HG03558 (cell line): ENCODE data around the gene C9orf85.
"Not testable (repeated sequence)": the region's sequence is repeated elsewhere in the genome, so short reads cannot be mapped to it uniquely, and the experiment has no call there.

Source experiments
- ATAC-seq: cut with Tn5 transposase; IDR thresholded peaks from one replicate; pipeline ENCODE4 v1.9.1; 2021; ENCODE audit warnings: moderate number of reproducible peaks; ENCODE audit not compliant: unreplicated experiment; ENCODE audit errors: extremely low read depth

The C9orf85 gene, protein sequence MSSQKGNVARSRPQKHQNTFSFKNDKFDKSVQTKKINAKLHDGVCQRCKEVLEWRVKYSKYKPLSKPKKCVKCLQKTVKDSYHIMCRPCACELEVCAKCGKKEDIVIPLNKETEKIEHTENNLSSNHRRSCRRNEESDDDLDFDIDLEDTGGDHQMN

DNA sequence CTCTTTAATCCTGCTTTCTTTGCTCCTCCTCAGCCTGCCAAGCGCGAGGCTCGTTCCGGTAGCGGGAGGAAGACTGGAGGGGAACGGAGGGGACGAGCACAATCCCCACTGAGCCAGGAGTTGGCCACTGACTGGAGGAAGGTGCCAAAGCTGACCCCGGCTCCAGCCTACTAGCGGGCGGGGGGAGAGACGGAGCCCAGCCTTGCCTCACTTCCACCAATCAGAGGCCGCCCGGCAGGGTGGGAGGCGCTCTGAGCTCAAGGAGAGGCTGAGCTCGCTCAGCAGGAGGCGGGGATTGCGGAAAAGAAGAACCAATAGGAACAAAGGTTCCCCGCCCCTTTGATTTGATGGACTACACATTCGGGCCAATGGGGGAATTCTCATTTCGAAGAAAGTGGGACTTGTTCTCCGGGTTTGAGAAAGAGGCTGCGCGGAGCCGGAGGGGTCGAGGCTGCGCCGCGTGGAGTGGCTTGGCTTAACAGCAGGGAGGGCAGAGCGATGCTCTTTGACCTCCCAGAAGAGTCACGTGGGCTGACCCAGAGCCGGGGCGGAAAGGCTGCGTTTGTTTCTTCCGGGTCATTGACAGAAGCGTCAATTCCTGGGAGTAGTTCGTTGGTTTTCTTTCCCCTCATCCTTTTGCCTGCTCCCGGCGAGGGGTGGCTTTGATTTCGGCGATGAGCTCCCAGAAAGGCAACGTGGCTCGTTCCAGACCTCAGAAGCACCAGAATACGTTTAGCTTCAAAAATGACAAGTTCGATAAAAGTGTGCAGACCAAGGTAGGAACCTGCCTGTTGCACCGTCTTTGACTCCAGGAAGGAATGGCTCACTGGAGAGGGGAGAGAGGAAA is at the start of gene C9orf85, which contains the start of gene ABHD17B:
C9orf85 (plus strand) TSS at position 579 of the 847 bp plus-strand sequence; CDS start at position 675, 96 bp downstream.
ABHD17B (minus strand) TSS at position 133 of the 847 bp plus-strand sequence. CDS start 36,113 bp downstream, outside the sequence.
- ATAC-seq = peak; percentile 87

GRCh38 chr9:71863631-71864030 is 47.8 kb upstream of the C9orf85 start:
- no peak for ATAC-seq

GRCh38 chr9:71875345-71875744 is 36.1 kb upstream of the C9orf85 start:
- no peak for ATAC-seq

- no peak for ATAC-seq
Measured at GRCh38 chr9:71876106-71876505, 35.3 kb upstream of the C9orf85 start.

DNA sequence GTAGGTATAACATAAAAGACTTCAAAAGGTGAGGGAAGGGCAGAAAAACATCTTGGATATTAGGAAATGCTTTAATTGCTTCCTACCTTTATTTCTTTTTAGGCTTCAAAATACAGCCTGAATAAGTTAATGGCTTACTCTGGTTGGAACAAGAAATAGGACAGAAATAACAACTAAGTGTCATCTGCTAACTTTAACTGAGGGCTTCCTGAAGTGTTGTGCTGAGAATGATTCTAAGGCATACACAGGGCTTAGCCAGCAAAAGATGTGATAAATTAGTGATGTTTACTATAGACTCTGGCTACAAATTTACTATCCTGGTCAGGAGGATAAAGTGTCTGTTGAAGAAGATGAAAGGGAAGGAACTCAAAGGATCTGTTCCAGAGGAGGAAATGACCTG is 34.6 kb upstream of the C9orf85 start:
- no peak for ATAC-seq

DNA sequence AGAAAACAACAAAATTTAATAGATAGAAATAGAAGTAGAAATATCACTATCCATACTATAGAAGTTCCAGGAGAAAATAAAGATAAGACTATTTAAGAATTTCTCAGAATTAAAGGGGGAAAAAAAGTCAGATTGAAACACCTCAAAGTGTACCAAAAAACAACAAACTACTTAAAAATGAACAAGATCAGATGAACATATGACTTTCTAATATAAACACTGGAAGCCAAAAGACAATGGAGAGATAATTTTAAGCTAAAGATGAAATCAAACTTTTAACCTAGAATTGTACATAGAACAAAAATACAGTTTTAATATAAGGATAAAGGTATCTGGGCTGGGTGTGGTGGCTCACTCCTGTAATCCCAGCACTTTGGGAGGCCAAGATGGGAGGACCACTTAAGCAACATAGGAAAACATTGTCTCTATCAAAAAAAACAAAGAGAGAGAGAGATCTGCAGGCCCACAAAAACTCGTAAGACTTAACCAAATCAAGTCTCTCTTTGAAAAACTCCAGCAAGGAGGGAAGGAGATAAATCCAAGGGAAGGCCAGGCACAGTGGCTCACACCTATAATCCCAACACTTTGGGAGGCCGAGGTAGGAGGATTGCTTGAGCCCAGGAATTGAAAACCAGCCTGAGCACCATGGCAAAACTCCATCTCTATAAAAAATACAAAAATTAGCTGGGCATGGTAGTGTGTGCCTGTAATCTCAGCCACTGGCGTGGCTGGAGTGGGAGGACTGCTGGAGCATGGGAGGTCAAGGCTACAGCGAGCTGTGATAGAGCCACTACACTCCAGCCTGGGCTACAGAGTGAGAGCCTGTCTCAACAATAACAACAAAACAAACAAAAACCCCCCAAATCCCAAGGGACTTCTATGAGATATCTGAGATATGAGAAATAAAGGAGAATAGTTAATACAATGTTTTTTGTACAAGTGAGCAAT is 32.8 kb upstream of the C9orf85 start:
- ATAC-seq = no peak

- ATAC-seq = no peak
Measured at GRCh38 chr9:71879644-71880174, 31.7 kb upstream of the C9orf85 start.

DNA sequence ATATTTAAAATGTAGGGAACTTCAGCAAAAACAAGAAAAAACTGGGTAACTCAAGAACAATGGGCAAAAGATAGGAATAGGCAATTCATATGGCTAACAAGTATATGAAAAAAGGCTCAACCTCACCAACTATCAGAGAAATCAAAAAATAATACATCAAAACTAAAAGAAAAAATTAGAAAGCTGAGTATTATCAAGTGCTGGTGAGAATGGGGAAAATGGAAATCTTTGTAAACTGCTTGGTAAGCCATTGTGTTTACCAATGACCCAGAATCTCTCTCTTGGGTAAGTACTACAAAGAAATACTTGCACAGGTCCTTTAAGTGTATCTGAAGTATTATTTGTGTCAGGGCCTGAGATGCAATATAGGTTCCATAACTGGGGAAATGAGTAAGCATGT is 27.4 kb upstream of the C9orf85 start:
- ATAC-seq = no peak

DNA sequence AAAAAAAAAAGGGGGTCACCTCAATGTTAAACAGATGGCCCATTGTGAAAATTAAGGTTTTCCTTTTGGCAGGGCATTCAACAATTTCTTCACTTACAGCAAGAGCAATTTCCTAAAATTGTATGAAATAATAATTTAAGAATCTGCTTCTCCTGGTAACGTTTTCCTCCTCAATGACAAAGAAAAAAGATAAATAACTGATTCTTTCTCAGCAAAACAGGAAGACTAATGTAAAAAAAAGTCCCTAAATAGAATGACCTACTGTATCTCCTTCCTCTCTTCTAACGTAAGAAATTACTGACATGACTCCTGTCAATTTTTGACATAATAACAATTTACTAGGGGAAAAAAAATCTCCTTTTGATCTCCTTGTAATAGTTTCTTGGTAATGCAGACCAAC is 26.0 kb upstream of the C9orf85 start:
- no peak for ATAC-seq

- ATAC-seq = no peak
Measured at GRCh38 chr9:71886015-71886414, 25.4 kb upstream of the C9orf85 start.

GRCh38 chr9:71886541-71886940 is 24.9 kb upstream of the C9orf85 start:
- no peak for ATAC-seq

GRCh38 chr9:71887362-71887761 is 24.1 kb upstream of the C9orf85 start:
- no peak for ATAC-seq

GRCh38 chr9:71890042-71890679 is 21.3 kb upstream of the C9orf85 start:
- ATAC-seq = no peak

DNA sequence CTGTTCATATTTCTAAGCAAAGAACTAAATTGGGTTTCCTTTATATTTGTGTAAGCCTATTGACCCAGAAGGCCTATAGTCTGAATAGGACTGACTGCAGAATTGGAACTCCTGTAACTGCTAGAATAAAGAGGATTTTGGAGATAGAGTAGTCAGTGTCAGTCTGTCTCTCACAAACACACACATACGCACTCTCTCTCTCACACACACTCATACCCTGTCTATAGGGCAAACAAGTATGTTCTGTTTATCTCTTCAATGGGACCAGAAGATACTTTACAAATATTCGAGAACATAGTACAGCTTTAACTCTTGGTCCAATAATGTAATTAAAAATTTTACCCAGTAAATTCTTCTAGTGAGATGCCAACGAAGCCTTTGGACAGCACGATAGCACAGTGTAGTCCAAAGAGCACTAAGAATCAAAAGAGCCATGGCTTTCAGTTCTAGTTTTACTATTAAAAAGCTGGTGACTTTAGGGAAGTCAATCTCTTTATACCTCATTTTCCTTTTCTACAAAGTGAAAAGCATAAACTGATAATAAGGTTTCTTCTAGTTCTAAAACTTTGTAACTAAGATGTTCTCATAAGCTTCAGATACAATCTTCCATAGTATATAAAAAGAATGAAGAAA is 19.8 kb upstream of the C9orf85 start:
- no peak for ATAC-seq

- no peak for ATAC-seq
Measured at GRCh38 chr9:71895117-71895516, 16.3 kb upstream of the C9orf85 start.

DNA sequence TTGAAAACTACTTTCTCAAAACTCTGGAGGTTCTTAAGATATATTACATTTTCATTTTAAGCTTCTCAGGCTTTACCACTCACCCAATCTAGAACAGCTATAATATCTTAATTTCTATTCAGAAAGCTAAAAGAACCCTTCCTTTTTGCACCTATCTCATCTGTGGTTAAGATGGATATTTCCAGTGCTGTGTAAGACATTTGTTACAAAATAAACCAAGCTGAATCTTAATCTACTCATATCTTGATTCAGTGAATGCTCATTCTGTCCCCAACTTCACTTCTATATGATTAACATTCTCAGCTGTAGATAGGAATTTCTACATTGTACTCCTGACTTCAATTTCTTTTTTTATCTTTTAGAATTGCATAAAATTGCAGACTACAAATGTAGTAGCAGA is 15.5 kb upstream of the C9orf85 start:
- no peak for ATAC-seq

GRCh38 chr9:71896761-71897160 is 14.7 kb upstream of the C9orf85 start:
- no peak for ATAC-seq

- ATAC-seq = peak; percentile 54
Measured at GRCh38 chr9:71897577-71897976, 13.9 kb upstream of the C9orf85 start.

GRCh38 chr9:71898756-71899155 is 12.7 kb upstream of the C9orf85 start:
- not testable (repeated sequence) for ATAC-seq
